Fibroblast of the conjunctiva (primary cell): Measurements from ENCODE around the gene ZNF292.
"Not testable (repeated sequence)": the region's sequence is repeated elsewhere in the genome, so short reads cannot be mapped to it uniquely, and the experiment has no call there.

Experiments
- DNase-seq: peaks from one replicate; pipeline ENCODE4 v3.0.0-alpha.2; 2010; ENCODE audit warnings: low read depth

The ZNF292 gene

GRCh38 chr6:87154993-87155841 is at the start of gene ZNF292:
Gene ZNF292, plus strand, starts transcription at chr6:87155565. Its CDS starts 27 bp downstream, at chr6:87155592.
- peak; percentile 95 for DNase-seq

- DNase-seq, result no peak
Measured at GRCh38 chr6:87105823-87106222, 49.5 kb upstream of the ZNF292 start.

- DNase-seq, result no peak
Measured at GRCh38 chr6:87110636-87111035, 44.7 kb upstream of the ZNF292 start.

GRCh38 chr6:87115402-87116135 is 39.8 kb upstream of the ZNF292 start:
- no peak for DNase-seq

GRCh38 chr6:87116922-87117321 is 38.4 kb upstream of the ZNF292 start:
- no peak for DNase-seq

GRCh38 chr6:87118054-87118453 is 37.3 kb upstream of the ZNF292 start:
- no peak for DNase-seq

GRCh38 chr6:87122477-87122876 is 32.9 kb upstream of the ZNF292 start:
- no peak for DNase-seq

- no peak for DNase-seq
Measured at GRCh38 chr6:87124074-87124473, 31.3 kb upstream of the ZNF292 start.

- no peak for DNase-seq
Measured at GRCh38 chr6:87126501-87126900, 28.9 kb upstream of the ZNF292 start.

GRCh38 chr6:87127737-87128136 is 27.6 kb upstream of the ZNF292 start:
- no peak for DNase-seq

GRCh38 chr6:87136963-87137362 is 18.4 kb upstream of the ZNF292 start:
- DNase-seq, result no peak

- peak; percentile 39 for DNase-seq
Measured at GRCh38 chr6:87139236-87139635, 16.1 kb upstream of the ZNF292 start.

- DNase-seq, result not testable (repeated sequence)
Measured at GRCh38 chr6:87139927-87140326, 15.4 kb upstream of the ZNF292 start.

GRCh38 chr6:87146363-87146762 is 9.0 kb upstream of the ZNF292 start:
- no peak for DNase-seq

GRCh38 chr6:87150406-87150805 is 5.0 kb upstream of the ZNF292 start:
- no peak for DNase-seq

- DNase-seq, result no peak
Measured at GRCh38 chr6:87151471-87151780, 3.9 kb upstream of the ZNF292 start.

GRCh38 chr6:87151781-87152525 is 3.4 kb upstream of the ZNF292 start:
- peak; percentile 23 for DNase-seq

GRCh38 chr6:87152526-87152955 is 2.8 kb upstream of the ZNF292 start:
- DNase-seq, result no peak

GRCh38 chr6:87154641-87154992 is 748 bp upstream of the ZNF292 start:
- DNase-seq, result peak; percentile 62

- no peak for DNase-seq
Measured at GRCh38 chr6:87155842-87156815, 764 bp downstream of the ZNF292 start.

- not testable (repeated sequence) for DNase-seq
Measured at GRCh38 chr6:87157596-87157995, 2.2 kb downstream of the ZNF292 start.

GRCh38 chr6:87161299-87161698 is 5.9 kb downstream of the ZNF292 start:
- DNase-seq, result no peak
